HL-60 (cell line): ENCODE results near the gene HAO2.

Source experiments
- DNase-seq, 2 experiments: peaks; one replicate each; pipeline ENCODE4 v3.0.0-alpha.2; 2010 to 2020; ENCODE audit warnings: low read depth in 1 of 2, low spot score in 1 of 2
- H3K27ac ChIP-seq: fragments of 250-450 bp; sonication (Bioruptor Pico); replicated peaks from 2 replicates; pipeline ENCODE4 v1.5.1; 2020; ENCODE audit warnings: mild to moderate bottlenecking, moderate library complexity
- H3K27me3 ChIP-seq: fragments of 250-450 bp; sonication (Bioruptor Pico); 2 replicates; pipeline ENCODE4 v1.5.1; 2021; ENCODE audit warnings: mild to moderate bottlenecking, moderate library complexity; ENCODE audit not compliant: insufficient read depth, poor library complexity, severe bottlenecking
- H3K4me3 ChIP-seq: replicated peaks from 2 replicates; pipeline ENCODE4 v1.5.1; 2011; ENCODE audit warnings: mild to moderate bottlenecking, control low read depth, low read length; ENCODE audit not compliant: insufficient read depth
- GABPA ChIP-seq: IDR thresholded peaks from 2 replicates; pipeline ENCODE4 v1.6.1; 2012; ENCODE audit warnings: low read depth
- POLR2AphosphoS5 ChIP-seq: IDR thresholded peaks from 2 replicates; pipeline ENCODE4 v1.6.1; 2012; ENCODE audit warnings: low read depth
- SPI1 ChIP-seq: IDR thresholded peaks from 2 replicates; pipeline ENCODE4 v1.6.1; 2012; ENCODE audit warnings: low read depth, mild to moderate bottlenecking, borderline replicate concordance
- TF ChIP-seq, protein P1 (sequence below): IDR thresholded peaks from 2 replicates; pipeline ENCODE4 v1.6.1; 2012; ENCODE audit warnings: low read depth; ENCODE audit not compliant: insufficient replicate concordance
- TF ChIP-seq, protein P2 (sequence below): IDR thresholded peaks from one replicate; pipeline ENCODE4 v1.5.1; 2011; ENCODE audit warnings: low read length, control low read depth, inconsistent platforms; ENCODE audit not compliant: insufficient read depth

HAO2 gene

DNA sequence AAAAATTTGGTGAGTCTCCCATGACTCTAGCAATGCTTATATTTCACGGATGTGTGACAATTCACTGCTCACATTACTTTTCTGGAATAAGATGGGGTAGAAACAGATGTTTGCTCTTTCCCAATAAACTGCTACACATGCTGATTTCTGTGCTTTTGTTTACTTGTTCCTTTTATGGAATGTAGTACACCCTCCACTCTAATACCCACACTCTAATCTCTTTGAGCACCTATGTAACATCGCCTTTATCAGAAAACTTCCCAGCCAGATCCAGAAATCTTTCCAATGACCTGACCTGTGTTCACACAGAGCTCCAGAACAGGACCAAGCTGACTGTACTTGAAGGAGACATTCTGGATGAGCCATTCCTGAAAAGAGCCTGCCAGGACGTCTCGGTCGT is 50.5 kb downstream of the HAO2 start:
- no peak overlapping the region for H3K4me3 ChIP-seq
- no peaks in the 10 kb centered on the region for H3K27me3 ChIP-seq
- no peak overlapping the region for H3K27ac ChIP-seq
- TF ChIP-seq SPI1 (no peak), POLR2AphosphoS5 (no peak), GABPA (no peak)
- TF ChIP-seq, protein P1, sequence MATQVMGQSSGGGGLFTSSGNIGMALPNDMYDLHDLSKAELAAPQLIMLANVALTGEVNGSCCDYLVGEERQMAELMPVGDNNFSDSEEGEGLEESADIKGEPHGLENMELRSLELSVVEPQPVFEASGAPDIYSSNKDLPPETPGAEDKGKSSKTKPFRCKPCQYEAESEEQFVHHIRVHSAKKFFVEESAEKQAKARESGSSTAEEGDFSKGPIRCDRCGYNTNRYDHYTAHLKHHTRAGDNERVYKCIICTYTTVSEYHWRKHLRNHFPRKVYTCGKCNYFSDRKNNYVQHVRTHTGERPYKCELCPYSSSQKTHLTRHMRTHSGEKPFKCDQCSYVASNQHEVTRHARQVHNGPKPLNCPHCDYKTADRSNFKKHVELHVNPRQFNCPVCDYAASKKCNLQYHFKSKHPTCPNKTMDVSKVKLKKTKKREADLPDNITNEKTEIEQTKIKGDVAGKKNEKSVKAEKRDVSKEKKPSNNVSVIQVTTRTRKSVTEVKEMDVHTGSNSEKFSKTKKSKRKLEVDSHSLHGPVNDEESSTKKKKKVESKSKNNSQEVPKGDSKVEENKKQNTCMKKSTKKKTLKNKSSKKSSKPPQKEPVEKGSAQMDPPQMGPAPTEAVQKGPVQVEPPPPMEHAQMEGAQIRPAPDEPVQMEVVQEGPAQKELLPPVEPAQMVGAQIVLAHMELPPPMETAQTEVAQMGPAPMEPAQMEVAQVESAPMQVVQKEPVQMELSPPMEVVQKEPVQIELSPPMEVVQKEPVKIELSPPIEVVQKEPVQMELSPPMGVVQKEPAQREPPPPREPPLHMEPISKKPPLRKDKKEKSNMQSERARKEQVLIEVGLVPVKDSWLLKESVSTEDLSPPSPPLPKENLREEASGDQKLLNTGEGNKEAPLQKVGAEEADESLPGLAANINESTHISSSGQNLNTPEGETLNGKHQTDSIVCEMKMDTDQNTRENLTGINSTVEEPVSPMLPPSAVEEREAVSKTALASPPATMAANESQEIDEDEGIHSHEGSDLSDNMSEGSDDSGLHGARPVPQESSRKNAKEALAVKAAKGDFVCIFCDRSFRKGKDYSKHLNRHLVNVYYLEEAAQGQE = no peak
- TF ChIP-seq, protein P2, sequence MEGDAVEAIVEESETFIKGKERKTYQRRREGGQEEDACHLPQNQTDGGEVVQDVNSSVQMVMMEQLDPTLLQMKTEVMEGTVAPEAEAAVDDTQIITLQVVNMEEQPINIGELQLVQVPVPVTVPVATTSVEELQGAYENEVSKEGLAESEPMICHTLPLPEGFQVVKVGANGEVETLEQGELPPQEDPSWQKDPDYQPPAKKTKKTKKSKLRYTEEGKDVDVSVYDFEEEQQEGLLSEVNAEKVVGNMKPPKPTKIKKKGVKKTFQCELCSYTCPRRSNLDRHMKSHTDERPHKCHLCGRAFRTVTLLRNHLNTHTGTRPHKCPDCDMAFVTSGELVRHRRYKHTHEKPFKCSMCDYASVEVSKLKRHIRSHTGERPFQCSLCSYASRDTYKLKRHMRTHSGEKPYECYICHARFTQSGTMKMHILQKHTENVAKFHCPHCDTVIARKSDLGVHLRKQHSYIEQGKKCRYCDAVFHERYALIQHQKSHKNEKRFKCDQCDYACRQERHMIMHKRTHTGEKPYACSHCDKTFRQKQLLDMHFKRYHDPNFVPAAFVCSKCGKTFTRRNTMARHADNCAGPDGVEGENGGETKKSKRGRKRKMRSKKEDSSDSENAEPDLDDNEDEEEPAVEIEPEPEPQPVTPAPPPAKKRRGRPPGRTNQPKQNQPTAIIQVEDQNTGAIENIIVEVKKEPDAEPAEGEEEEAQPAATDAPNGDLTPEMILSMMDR = no peak
- no peak for DNase-seq

DNA sequence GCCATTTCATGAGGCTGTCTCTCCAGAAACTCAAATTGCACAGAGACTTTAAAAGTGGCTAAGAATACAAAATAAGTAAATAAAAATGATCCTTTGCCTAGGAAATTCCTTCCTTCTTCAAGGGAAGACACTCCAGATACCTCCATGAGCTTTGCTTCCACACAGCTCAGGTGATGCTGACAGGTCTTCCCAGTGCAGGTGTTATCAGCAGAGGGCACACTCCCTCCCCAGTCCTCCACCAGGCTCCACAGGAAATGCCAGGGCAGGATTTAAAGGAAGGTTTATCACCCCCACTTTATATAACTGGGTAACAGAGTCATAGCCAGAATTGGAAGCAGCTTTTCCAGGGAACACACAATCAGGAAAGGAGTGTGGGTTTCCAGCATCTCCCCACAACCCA is 52.1 kb downstream of the HAO2 start:
- TF ChIP-seq, protein P1 = no peak
- TF ChIP-seq, protein P2 = no peak
- TF ChIP-seq POLR2AphosphoS5 (no peak), GABPA (no peak), SPI1 (no peak)
- Histone ChIP-seq H3K27ac (no peak overlapping the region), H3K27me3 (no peaks in the 10 kb centered on the region), H3K4me3 (no peak overlapping the region)
- no peak for DNase-seq

DNA sequence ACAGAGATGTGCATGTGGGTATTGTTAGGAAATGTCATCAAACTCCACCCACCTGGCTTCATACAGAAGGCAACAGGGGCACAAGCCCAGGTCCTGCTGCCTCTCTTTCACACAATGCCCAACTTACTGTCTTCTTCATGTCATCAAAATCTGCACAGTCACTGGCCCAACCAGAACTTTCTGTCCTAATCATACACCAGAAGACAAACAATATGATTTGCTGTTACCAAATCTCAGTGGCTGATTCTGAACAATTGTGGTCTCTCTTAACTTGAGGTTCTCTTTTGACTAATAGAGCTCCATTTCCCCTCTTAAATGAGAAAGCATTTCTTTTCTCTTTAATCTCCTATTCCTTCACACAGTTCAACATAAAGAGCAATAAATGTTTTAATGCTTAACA is 54.0 kb downstream of the HAO2 start:
- no peak for DNase-seq
- H3K4me3 ChIP-seq = no peak overlapping the region
- H3K27ac ChIP-seq = no peak overlapping the region
- TF ChIP-seq, protein P1 = no peak
- TF ChIP-seq SPI1 (no peak), POLR2AphosphoS5 (no peak), GABPA (no peak)
- TF ChIP-seq, protein P2 = no peak
- no peaks in the 10 kb centered on the region for H3K27me3 ChIP-seq
